ENCODE data around the gene SNX13. TPM values are rescaled to one million over a fixed set of nuclear protein-coding genes. Genes with fewer than 3 reads are reported as not detected.

Gene SNX13
- total and polyA plus RNA-seq, 9 of the 15 experiments (the other 6 are each of a cell fraction or from before 2014, with no cell fraction given), result 5.6 to 33.2 (median 25.4) TPM

DNA sequence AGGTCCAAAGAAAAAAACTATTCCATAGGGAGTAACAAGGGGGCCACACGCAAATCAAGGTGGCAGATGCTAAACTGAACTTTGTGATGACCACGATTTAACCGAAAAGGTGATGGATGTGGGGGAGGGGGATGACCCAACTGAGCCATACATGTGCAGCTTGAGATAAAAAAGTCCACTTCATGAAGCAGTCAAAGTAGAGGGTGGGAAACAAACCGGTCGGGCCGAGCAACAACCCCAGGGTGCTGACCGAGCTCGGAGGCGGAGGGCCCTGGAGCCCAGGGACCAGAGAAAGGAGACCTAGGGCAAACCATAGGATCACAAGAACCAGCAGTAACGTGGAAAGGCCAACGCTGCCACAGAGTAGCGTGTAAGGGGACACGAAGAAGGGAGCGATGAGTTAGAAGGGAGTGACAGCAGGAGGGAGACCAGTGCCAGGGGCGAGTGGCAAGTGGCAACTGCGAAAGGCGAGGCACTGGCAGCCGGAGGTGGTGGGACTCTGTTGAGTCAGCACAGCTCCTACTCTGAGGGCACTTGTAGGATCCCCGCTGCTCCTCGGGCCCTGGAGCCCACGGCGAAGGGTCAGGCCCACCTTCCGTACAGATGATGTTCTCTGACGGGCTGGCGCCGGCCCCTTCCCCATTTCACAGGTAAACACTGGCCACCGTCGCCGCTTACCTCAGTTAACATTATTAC, 540 bp downstream of the SNX13 start:
- Histone ChIP-seq H3K27me3 (ENCODE audit: control insufficient read depth in 2 of 2, insufficient read depth in 2 of 2, low read length in 2 of 2) (no peaks in the 10 kb centered on the region), H3K9me1 (ENCODE audit: control insufficient read depth, insufficient read depth, low read length) (no peaks in the 10 kb centered on the region), H3K27ac (ENCODE audit: extremely low read depth, low read depth, low read length) (peak overlapping the region; percentile 96), H3K4me3 (peak overlapping the region; percentile 86), H3K36me3 (ENCODE audit: control insufficient read depth, insufficient read depth, low read length) (peaks cover 7% of the 10 kb centered on the region; the same call in 1 of the 3 replicates), H3K4me2 (ENCODE audit: insufficient read depth, low read length) (peak overlapping the region; percentile 99), H3K9ac (ENCODE audit: insufficient read depth in 1 of 2, low read depth in 2 of 2, low read length in 2 of 2) (peak overlapping the region; percentile 98 to 100), H3K79me2 (ENCODE audit: control insufficient read depth, insufficient read depth, low read length) (peaks cover 57% of the 10 kb centered on the region), H3K9me3 (replicated peaks; ENCODE audit: control insufficient read depth, insufficient read depth, low read depth, low read length) (no peaks in the 10 kb centered on the region), H4K20me1 (replicated peaks; ENCODE audit: control insufficient read depth, insufficient read depth, low read length) (peaks cover 3% of the 10 kb centered on the region; the same call in 1 of the 2 replicates), H2AFZ (ENCODE audit: low read depth, low read length) (peak overlapping the region; percentile 94), H3K4me1 (replicated peaks in 1 of 2; ENCODE audit: control insufficient read depth in 2 of 2, insufficient read depth in 2 of 2, low read length in 2 of 2) (peaks cover 5 to 17% of the 10 kb centered on the region in 2 experiments; a peak in 3 of 5 replicates)
- ChIA-PET POLR2A (no interaction called here), CTCF (ENCODE audit: low intra/inter-chr PET ratio) (no interaction called here)
- WGBS (ENCODE audit: insufficient coverage, low coverage, missing lambda C conversion rate), result 0% methylated on average over 25 of the region's 29 CpGs
- ATAC-seq (peak; percentile 77), FAIRE-seq (peak; percentile 78), DNase-seq (ENCODE audit: extremely low read depth in 1 of 4, low spot score in 3 of 4) (peak; percentile 48 to 79 (median 58))
- in situ Hi-C loops (cut with MboI), result no loop called here
- no TSS peak for BruUV-seq (replicated peaks)
- intact Hi-C loops (cut with micrococcal nuclease), result no loop called here
- TF ChIP-seq ZNF253 (CRISPR knock-in tag; conservative IDR thresholded peaks at IDR 0.05) (no peak), BCL6 (CRISPR knock-in tag; IDR thresholded peaks at IDR 0.05) (no peak), L3MBTL2 (IDR thresholded peaks at IDR 0.05) (no peak), CCAR2 (IDR thresholded peaks at IDR 0.05; ENCODE audit: low read depth, low read length) (no peak), RHOXF2B (CRISPR knock-in tag; conservative IDR thresholded peaks at IDR 0.05) (no peak), PATZ1 (CRISPR knock-in tag; IDR thresholded peaks at IDR 0.05; ENCODE audit: borderline replicate concordance) (no peak), EGR1 (conservative IDR thresholded peaks at IDR 0.05) (peak; percentile 25; the same call in 1 of the 2 replicates)
- TF ChIP-seq, protein P1, sequence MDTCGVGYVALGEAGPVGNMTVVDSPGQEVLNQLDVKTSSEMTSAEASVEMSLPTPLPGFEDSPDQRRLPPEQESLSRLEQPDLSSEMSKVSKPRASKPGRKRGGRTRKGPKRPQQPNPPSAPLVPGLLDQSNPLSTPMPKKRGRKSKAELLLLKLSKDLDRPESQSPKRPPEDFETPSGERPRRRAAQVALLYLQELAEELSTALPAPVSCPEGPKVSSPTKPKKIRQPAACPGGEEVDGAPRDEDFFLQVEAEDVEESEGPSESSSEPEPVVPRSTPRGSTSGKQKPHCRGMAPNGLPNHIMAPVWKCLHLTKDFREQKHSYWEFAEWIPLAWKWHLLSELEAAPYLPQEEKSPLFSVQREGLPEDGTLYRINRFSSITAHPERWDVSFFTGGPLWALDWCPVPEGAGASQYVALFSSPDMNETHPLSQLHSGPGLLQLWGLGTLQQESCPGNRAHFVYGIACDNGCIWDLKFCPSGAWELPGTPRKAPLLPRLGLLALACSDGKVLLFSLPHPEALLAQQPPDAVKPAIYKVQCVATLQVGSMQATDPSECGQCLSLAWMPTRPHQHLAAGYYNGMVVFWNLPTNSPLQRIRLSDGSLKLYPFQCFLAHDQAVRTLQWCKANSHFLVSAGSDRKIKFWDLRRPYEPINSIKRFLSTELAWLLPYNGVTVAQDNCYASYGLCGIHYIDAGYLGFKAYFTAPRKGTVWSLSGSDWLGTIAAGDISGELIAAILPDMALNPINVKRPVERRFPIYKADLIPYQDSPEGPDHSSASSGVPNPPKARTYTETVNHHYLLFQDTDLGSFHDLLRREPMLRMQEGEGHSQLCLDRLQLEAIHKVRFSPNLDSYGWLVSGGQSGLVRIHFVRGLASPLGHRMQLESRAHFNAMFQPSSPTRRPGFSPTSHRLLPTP (IDR thresholded peaks at IDR 0.05; ENCODE audit: borderline replicate concordance, extremely low read depth, insufficient read length), result no peak
- TF ChIP-seq, protein P2, sequence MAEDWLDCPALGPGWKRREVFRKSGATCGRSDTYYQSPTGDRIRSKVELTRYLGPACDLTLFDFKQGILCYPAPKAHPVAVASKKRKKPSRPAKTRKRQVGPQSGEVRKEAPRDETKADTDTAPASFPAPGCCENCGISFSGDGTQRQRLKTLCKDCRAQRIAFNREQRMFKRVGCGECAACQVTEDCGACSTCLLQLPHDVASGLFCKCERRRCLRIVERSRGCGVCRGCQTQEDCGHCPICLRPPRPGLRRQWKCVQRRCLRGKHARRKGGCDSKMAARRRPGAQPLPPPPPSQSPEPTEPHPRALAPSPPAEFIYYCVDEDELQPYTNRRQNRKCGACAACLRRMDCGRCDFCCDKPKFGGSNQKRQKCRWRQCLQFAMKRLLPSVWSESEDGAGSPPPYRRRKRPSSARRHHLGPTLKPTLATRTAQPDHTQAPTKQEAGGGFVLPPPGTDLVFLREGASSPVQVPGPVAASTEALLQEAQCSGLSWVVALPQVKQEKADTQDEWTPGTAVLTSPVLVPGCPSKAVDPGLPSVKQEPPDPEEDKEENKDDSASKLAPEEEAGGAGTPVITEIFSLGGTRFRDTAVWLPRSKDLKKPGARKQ (CRISPR knock-in tag; IDR thresholded peaks at IDR 0.05), result no peak
- TF ChIP-seq, protein P3, sequence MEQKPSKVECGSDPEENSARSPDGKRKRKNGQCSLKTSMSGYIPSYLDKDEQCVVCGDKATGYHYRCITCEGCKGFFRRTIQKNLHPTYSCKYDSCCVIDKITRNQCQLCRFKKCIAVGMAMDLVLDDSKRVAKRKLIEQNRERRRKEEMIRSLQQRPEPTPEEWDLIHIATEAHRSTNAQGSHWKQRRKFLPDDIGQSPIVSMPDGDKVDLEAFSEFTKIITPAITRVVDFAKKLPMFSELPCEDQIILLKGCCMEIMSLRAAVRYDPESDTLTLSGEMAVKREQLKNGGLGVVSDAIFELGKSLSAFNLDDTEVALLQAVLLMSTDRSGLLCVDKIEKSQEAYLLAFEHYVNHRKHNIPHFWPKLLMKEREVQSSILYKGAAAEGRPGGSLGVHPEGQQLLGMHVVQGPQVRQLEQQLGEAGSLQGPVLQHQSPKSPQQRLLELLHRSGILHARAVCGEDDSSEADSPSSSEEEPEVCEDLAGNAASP (IDR thresholded peaks at IDR 0.05), result no peak
- TF ChIP-seq, protein P4, sequence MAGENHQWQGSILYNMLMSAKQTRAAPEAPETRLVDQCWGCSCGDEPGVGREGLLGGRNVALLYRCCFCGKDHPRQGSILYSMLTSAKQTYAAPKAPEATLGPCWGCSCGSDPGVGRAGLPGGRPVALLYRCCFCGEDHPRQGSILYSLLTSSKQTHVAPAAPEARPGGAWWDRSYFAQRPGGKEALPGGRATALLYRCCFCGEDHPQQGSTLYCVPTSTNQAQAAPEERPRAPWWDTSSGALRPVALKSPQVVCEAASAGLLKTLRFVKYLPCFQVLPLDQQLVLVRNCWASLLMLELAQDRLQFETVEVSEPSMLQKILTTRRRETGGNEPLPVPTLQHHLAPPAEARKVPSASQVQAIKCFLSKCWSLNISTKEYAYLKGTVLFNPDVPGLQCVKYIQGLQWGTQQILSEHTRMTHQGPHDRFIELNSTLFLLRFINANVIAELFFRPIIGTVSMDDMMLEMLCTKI (IDR thresholded peaks at IDR 0.05; ENCODE audit: partially characterized antibody), result no peak

Measured in K562 (cell line).